H9 (cell line): Measurements from ENCODE around the gene CARD19. TPM values are rescaled to one million over a fixed set of nuclear protein-coding genes. Genes with fewer than 3 reads are reported as not detected.

ENCODE experiments used
- DNase-seq: peaks from one replicate; pipeline ENCODE4 v3.0.0-alpha.2; 2017
- H2AFZ ChIP-seq: one replicate; pipeline ENCODE4 v1.6.1; 2013; ENCODE audit warnings: mild to moderate bottlenecking, low read length, control low read depth, moderate library complexity
- H2AK5ac ChIP-seq: 2 replicates; pipeline ENCODE4 v1.6.1; 2013; ENCODE audit warnings: low read length, control low read depth, mixed read lengths; ENCODE audit not compliant: insufficient read length
- H2BK120ac ChIP-seq: one replicate; pipeline ENCODE4 v1.6.1; 2013; ENCODE audit warnings: low read depth, mild to moderate bottlenecking, low read length, control low read depth, inconsistent platforms; ENCODE audit not compliant: poor library complexity, severe bottlenecking
- H2BK12ac ChIP-seq: 2 replicates; pipeline ENCODE4 v1.6.1; 2013; ENCODE audit warnings: low read length, control low read depth, mixed read lengths, low read depth; ENCODE audit not compliant: insufficient read length
- H2BK15ac ChIP-seq: 2 replicates; pipeline ENCODE4 v1.6.1; 2013; ENCODE audit warnings: low read depth, low read length, control low read depth
- H2BK20ac ChIP-seq: one replicate; pipeline ENCODE4 v1.6.1; 2013; ENCODE audit warnings: low read depth, mild to moderate bottlenecking, low read length, control low read depth, inconsistent platforms; ENCODE audit not compliant: poor library complexity, severe bottlenecking
- H2BK5ac ChIP-seq: 2 replicates; pipeline ENCODE4 v1.6.1; 2013; ENCODE audit warnings: low read length, control low read depth, mixed read lengths; ENCODE audit not compliant: insufficient read length
- H3K14ac ChIP-seq: 2 replicates; pipeline ENCODE4 v1.6.1; 2013; ENCODE audit warnings: low read length, control low read depth; ENCODE audit not compliant: insufficient read depth
- H3K18ac ChIP-seq: 2 replicates; pipeline ENCODE4 v1.6.1; 2013; ENCODE audit warnings: low read depth, mild to moderate bottlenecking, mixed read lengths, low read length, control low read depth; ENCODE audit not compliant: insufficient read length
- H3K23ac ChIP-seq: 2 replicates; pipeline ENCODE4 v1.6.1; 2013; ENCODE audit warnings: low read length, control low read depth, mixed read lengths, low read depth; ENCODE audit not compliant: insufficient read length
- H3K23me2 ChIP-seq: 2 replicates; pipeline ENCODE4 v1.6.1; 2013; ENCODE audit warnings: low read depth, mild to moderate bottlenecking, mixed read lengths, low read length, control low read depth; ENCODE audit not compliant: insufficient read length, poor library complexity, severe bottlenecking
- H3K27ac ChIP-seq: 2 replicates; pipeline ENCODE4 v1.5.1; 2013; ENCODE audit warnings: low read length, control low read depth, mixed read lengths, low read depth; ENCODE audit not compliant: insufficient read length
- H3K27me3 ChIP-seq: 2 replicates; pipeline ENCODE4 v1.6.1; 2013; ENCODE audit warnings: low read length, control low read depth, inconsistent platforms; ENCODE audit not compliant: insufficient read depth
- H3K4ac ChIP-seq: 2 replicates; pipeline ENCODE4 v1.6.1; 2013; ENCODE audit warnings: low read depth, mild to moderate bottlenecking, control low read depth, inconsistent platforms, low read length, moderate library complexity
- H3K4me1 ChIP-seq: 2 replicates; pipeline ENCODE4 v1.6.1; 2013; ENCODE audit warnings: low read length, control low read depth, inconsistent platforms; ENCODE audit not compliant: insufficient read depth
- H3K4me2 ChIP-seq: 2 replicates; pipeline ENCODE4 v1.6.1; 2013; ENCODE audit warnings: low read length, control low read depth, mixed read lengths; ENCODE audit not compliant: insufficient read length, insufficient read depth
- H3K56ac ChIP-seq: 2 replicates; pipeline ENCODE4 v1.6.1; 2013; ENCODE audit warnings: low read depth, mild to moderate bottlenecking, mixed read lengths, low read length, control low read depth; ENCODE audit not compliant: insufficient read length
- H3K79me1 ChIP-seq: 2 replicates; pipeline ENCODE4 v1.6.1; 2013; ENCODE audit warnings: low read depth, mild to moderate bottlenecking, moderate library complexity, low read length, control low read depth, inconsistent platforms; ENCODE audit not compliant: insufficient read depth, poor library complexity, severe bottlenecking
- H3K79me2 ChIP-seq: 2 replicates; pipeline ENCODE4 v1.6.1; 2013; ENCODE audit warnings: low read length, control low read depth, inconsistent platforms; ENCODE audit not compliant: insufficient read depth
- H3K9ac ChIP-seq: 2 replicates; pipeline ENCODE4 v1.6.1; 2013; ENCODE audit warnings: low read length, control low read depth, mixed read lengths; ENCODE audit not compliant: insufficient read length; ENCODE audit errors: extremely low read depth
- H3K9me3 ChIP-seq: one replicate; pipeline ENCODE4 v1.6.1; 2013; ENCODE audit warnings: low read depth, low read length, inconsistent platforms; ENCODE audit not compliant: control insufficient read depth
- H3T11ph ChIP-seq: one replicate; pipeline ENCODE4 v1.6.1; 2013; ENCODE audit warnings: mild to moderate bottlenecking, low read length, control low read depth, inconsistent platforms
- H4K20me1 ChIP-seq: one replicate; pipeline ENCODE4 v1.6.1; 2013; ENCODE audit not compliant: control insufficient read depth, insufficient read length, insufficient read depth
- H4K5ac ChIP-seq: 2 replicates; pipeline ENCODE4 v1.6.1; 2013; ENCODE audit warnings: low read depth, mild to moderate bottlenecking, mixed read lengths, low read length, control low read depth; ENCODE audit not compliant: insufficient read length
- H4K8ac ChIP-seq: replicated peaks from 2 replicates; pipeline ENCODE4 v1.6.1; 2013; ENCODE audit warnings: low read length, control low read depth, mixed read lengths, low read depth; ENCODE audit not compliant: insufficient read length
- H4K91ac ChIP-seq: 2 replicates; pipeline ENCODE4 v1.6.1; 2013; ENCODE audit warnings: low read depth, mild to moderate bottlenecking, moderate library complexity, mixed read lengths, low read length, control low read depth; ENCODE audit not compliant: insufficient read length
- H3K27ac Mint-ChIP-seq, 3 experiments: 2 replicates in 2 of 3; 3 replicates in 1 of 3; pipeline ENCODE4 v1.8.0; 2020 to 2021; ENCODE audit warnings: mixed read lengths in 3 of 3, mild to moderate bottlenecking in 1 of 3, moderate library complexity in 1 of 3
- H3K27me3 Mint-ChIP-seq: 2 replicates; pipeline ENCODE4 v1.8.0; 2021; ENCODE audit warnings: low read depth, mild to moderate bottlenecking, moderate library complexity, mixed read lengths
- H3K36me3 Mint-ChIP-seq, 3 experiments: 2 replicates in 2 of 3; 3 replicates in 1 of 3; pipeline ENCODE4 v1.8.0; 2020 to 2021; ENCODE audit warnings: low read depth in 3 of 3, mixed read lengths in 3 of 3; ENCODE audit not compliant: insufficient read depth in 1 of 3
- H3K4me1 Mint-ChIP-seq, 2 experiments: 2 replicates each; pipeline ENCODE4 v1.8.0; 2020; ENCODE audit warnings: mixed read lengths in 2 of 2
- H3K4me3 Mint-ChIP-seq, 2 experiments: 2 replicates in 1 of 2; 3 replicates in 1 of 2; pipeline ENCODE4 v1.8.0; 2020 to 2021; ENCODE audit warnings: mild to moderate bottlenecking in 2 of 2, mixed read lengths in 2 of 2, moderate library complexity in 1 of 2
- H3K9me3 Mint-ChIP-seq, 2 experiments: 2 replicates in 1 of 2; 3 replicates in 1 of 2; pipeline ENCODE4 v1.8.0; 2020; ENCODE audit warnings: mild to moderate bottlenecking in 2 of 2, mixed read lengths in 2 of 2, moderate library complexity in 1 of 2
- WGBS: extraction: QIAGEN DNeasy Blood & Tissue Kit; methylation state at CpG from one replicate; pipeline ENCODE4 v1.1.7; 2013; ENCODE audit warnings: missing lambda C conversion rate, low lambda C conversion rate, mixed read lengths; ENCODE audit not compliant: insufficient read length; ENCODE audit errors: extremely low coverage; 5-methylcytosine and 5-hydroxymethylcytosine counted together
- total RNA-seq: library from RNA; stranded (reverse); gene quantifications from 2 replicates; pipeline ENCODE4 v1.2.1, GENCODE V29; 2021
- TF ChIP-seq, protein P1 (sequence below): fragments of 200-600 bp; sonication (generic); conservative IDR thresholded peaks from 3 replicates; pipeline ENCODE4 v1.8.0; 2021; ENCODE audit warnings: antibody characterized with exemption, mild to moderate bottlenecking

CARD19 gene
- total RNA-seq, 1 experiment from 2014 or later = 21.4 TPM

- Histone ChIP-seq H3K79me2 (no peaks in the 10 kb centered on the region), H2BK5ac (no peak overlapping the region)
- no peaks in the 10 kb centered on the region for H3K27me3 Mint-ChIP-seq
Measured at GRCh38 chr9:93107825-93108161, 11.8 kb downstream of the CARD19 start.

More at GRCh38 chr9:93107825-93108161, 11.8 kb downstream of the CARD19 start:
- H3K14ac ChIP-seq = no peak overlapping the region
- H2BK15ac ChIP-seq = no peak overlapping the region
- Mint-ChIP-seq H3K36me3 (peaks cover 2 to 8% (median 3%) of the 10 kb centered on the region in 3 experiments; a peak in 6 of 7 replicates), H3K27ac (peak overlapping the region in 1 of 3 experiments; percentile 55; a peak in 1 of 7 replicates), H3K9me3 (no peaks in the 10 kb centered on the region; a peak in 2 of 5 replicates), H3K4me1 (peaks cover 0 to 3% of the 10 kb centered on the region in 2 experiments; a peak in 1 of 4 replicates), H3K4me3 (no peak overlapping the region)
- H3K9me3 ChIP-seq = no peaks in the 10 kb centered on the region
- no peak overlapping the region for H2AFZ ChIP-seq
- no peak overlapping the region for H3K56ac ChIP-seq
- no peak overlapping the region for H3T11ph ChIP-seq
- no peaks in the 10 kb centered on the region for H3K23me2 ChIP-seq
- no peak overlapping the region for H3K4ac ChIP-seq
- H3K9ac ChIP-seq = no peak overlapping the region
- H2BK20ac ChIP-seq = no peak overlapping the region
- no peaks in the 10 kb centered on the region for H4K20me1 ChIP-seq
- H3K18ac ChIP-seq = no peak overlapping the region
- no peak for DNase-seq
- H4K8ac ChIP-seq = no peak overlapping the region
- no peak overlapping the region for H2BK12ac ChIP-seq
- no CpG with 5 or more reads among the region's 6 CpGs for WGBS
- H3K4me2 ChIP-seq = no peak overlapping the region
- H3K27ac ChIP-seq = no peak overlapping the region
- peaks cover 3% of the 10 kb centered on the region for H3K79me1 ChIP-seq
- no peak overlapping the region for H3K23ac ChIP-seq
- H2BK120ac ChIP-seq = no peak overlapping the region
- no peak overlapping the region for H4K5ac ChIP-seq
- no peaks in the 10 kb centered on the region for H3K27me3 ChIP-seq
- H4K91ac ChIP-seq = no peak overlapping the region
- H3K4me1 ChIP-seq = no peaks in the 10 kb centered on the region
- no peak overlapping the region for H2AK5ac ChIP-seq
- TF ChIP-seq, protein P1, sequence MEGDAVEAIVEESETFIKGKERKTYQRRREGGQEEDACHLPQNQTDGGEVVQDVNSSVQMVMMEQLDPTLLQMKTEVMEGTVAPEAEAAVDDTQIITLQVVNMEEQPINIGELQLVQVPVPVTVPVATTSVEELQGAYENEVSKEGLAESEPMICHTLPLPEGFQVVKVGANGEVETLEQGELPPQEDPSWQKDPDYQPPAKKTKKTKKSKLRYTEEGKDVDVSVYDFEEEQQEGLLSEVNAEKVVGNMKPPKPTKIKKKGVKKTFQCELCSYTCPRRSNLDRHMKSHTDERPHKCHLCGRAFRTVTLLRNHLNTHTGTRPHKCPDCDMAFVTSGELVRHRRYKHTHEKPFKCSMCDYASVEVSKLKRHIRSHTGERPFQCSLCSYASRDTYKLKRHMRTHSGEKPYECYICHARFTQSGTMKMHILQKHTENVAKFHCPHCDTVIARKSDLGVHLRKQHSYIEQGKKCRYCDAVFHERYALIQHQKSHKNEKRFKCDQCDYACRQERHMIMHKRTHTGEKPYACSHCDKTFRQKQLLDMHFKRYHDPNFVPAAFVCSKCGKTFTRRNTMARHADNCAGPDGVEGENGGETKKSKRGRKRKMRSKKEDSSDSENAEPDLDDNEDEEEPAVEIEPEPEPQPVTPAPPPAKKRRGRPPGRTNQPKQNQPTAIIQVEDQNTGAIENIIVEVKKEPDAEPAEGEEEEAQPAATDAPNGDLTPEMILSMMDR = no peak
